KMS-11 (cell line): ENCODE results near the gene PLXNA1.

ENCODE experiments used
- H2AFZ ChIP-seq: fragments of 200-600 bp; sonication (generic); 2 replicates; pipeline ENCODE4 v1.6.1; 2016; ENCODE audit warnings: antibody characterized with exemption, mixed run types, low read depth
- H3K27ac ChIP-seq: fragments of 200-600 bp; sonication (generic); 2 replicates; pipeline ENCODE4 v1.6.1; 2016; ENCODE audit warnings: mild to moderate bottlenecking, mixed run types
- H3K27me3 ChIP-seq: fragments of 200-600 bp; sonication (generic); 2 replicates; pipeline ENCODE4 v1.6.1; 2017; ENCODE audit warnings: mild to moderate bottlenecking, low read depth, mixed run types, moderate library complexity; ENCODE audit not compliant: insufficient read depth
- H3K36me3 ChIP-seq: fragments of 200-600 bp; sonication (generic); 2 replicates; pipeline ENCODE4 v1.6.1; 2017; ENCODE audit warnings: mild to moderate bottlenecking, mixed run types; ENCODE audit not compliant: insufficient read depth
- H3K4me1 ChIP-seq: fragments of 200-600 bp; sonication (generic); 2 replicates; pipeline ENCODE4 v1.6.1; 2016; ENCODE audit warnings: mild to moderate bottlenecking, low read depth, mixed run types; ENCODE audit not compliant: poor library complexity, severe bottlenecking
- H3K4me2 ChIP-seq: fragments of 200-600 bp; sonication (generic); 2 replicates; pipeline ENCODE4 v1.7.0; 2016; ENCODE audit warnings: mild to moderate bottlenecking, mixed run types
- H3K4me3 ChIP-seq: fragments of 200-600 bp; sonication (generic); IDR thresholded peaks from 2 replicates; pipeline ENCODE4 v1.6.1; 2017; ENCODE audit warnings: low read depth, low read length, mixed read lengths; ENCODE audit not compliant: insufficient read depth
- H3K79me2 ChIP-seq: fragments of 200-600 bp; sonication (generic); 2 replicates; pipeline ENCODE4 v1.6.1; 2016; ENCODE audit warnings: low read depth, mixed run types; ENCODE audit not compliant: insufficient read depth
- H3K9ac ChIP-seq: fragments of 200-600 bp; sonication (generic); 2 replicates; pipeline ENCODE4 v1.6.1; 2016; ENCODE audit warnings: mild to moderate bottlenecking, mixed run types
- H4K20me1 ChIP-seq: fragments of 200-600 bp; sonication (generic); 2 replicates; pipeline ENCODE4 v1.6.1; 2016; ENCODE audit warnings: mild to moderate bottlenecking, mixed run types; ENCODE audit not compliant: insufficient read depth
- CTCF ChIP-seq: fragments of 200-600 bp; sonication (generic); conservative IDR thresholded peaks from 2 replicates; pipeline ENCODE4 v1.6.1; 2017; ENCODE audit warnings: low read depth, mild to moderate bottlenecking, antibody characterized with exemption, low read length, moderate library complexity, mixed read lengths

The PLXNA1 gene

GRCh38 chr3:126970921-126971320 lies 12.0 kb upstream of the PLXNA1 start:
- H2AFZ ChIP-seq, result no peak overlapping the region
- TF ChIP-seq CTCF, result no peak
- no peak overlapping the region for H3K4me3 ChIP-seq
- H3K9ac ChIP-seq, result no peak overlapping the region
- no peak overlapping the region for H3K27ac ChIP-seq
- H3K27me3 ChIP-seq, result no peaks in the 10 kb centered on the region
- H3K4me2 ChIP-seq, result no peak overlapping the region
- no peaks in the 10 kb centered on the region for H3K79me2 ChIP-seq
- no peaks in the 10 kb centered on the region for H3K4me1 ChIP-seq
- H3K36me3 ChIP-seq, result no peaks in the 10 kb centered on the region
- H4K20me1 ChIP-seq, result no peaks in the 10 kb centered on the region

GRCh38 chr3:126971891-126972351 lies 11.0 kb upstream of the PLXNA1 start:
- H3K27me3 ChIP-seq, result no peaks in the 10 kb centered on the region
- no peak overlapping the region for H3K4me3 ChIP-seq
- no peaks in the 10 kb centered on the region for H3K4me1 ChIP-seq
- H3K27ac ChIP-seq, result no peak overlapping the region
- no peak overlapping the region for H2AFZ ChIP-seq
- no peaks in the 10 kb centered on the region for H3K79me2 ChIP-seq
- H3K4me2 ChIP-seq, result no peak overlapping the region
- no peaks in the 10 kb centered on the region for H4K20me1 ChIP-seq
- H3K9ac ChIP-seq, result no peak overlapping the region
- no peaks in the 10 kb centered on the region for H3K36me3 ChIP-seq
- no peak for TF ChIP-seq CTCF

GRCh38 chr3:126972866-126973265 lies 10.0 kb upstream of the PLXNA1 start:
- Histone ChIP-seq H3K27ac (no peak overlapping the region), H3K9ac (no peak overlapping the region), H3K36me3 (no peaks in the 10 kb centered on the region), H3K79me2 (no peaks in the 10 kb centered on the region), H3K4me2 (no peak overlapping the region), H3K4me3 (no peak overlapping the region), H4K20me1 (no peaks in the 10 kb centered on the region), H3K4me1 (no peaks in the 10 kb centered on the region), H2AFZ (no peak overlapping the region), H3K27me3 (no peaks in the 10 kb centered on the region)
- no peak for TF ChIP-seq CTCF

GRCh38 chr3:126973814-126974213 lies 9.1 kb upstream of the PLXNA1 start:
- Histone ChIP-seq H3K4me3 (no peak overlapping the region), H2AFZ (no peak overlapping the region), H3K27ac (no peak overlapping the region), H3K4me2 (no peak overlapping the region), H3K36me3 (no peaks in the 10 kb centered on the region), H3K27me3 (no peaks in the 10 kb centered on the region), H4K20me1 (no peaks in the 10 kb centered on the region), H3K4me1 (no peaks in the 10 kb centered on the region), H3K79me2 (no peaks in the 10 kb centered on the region), H3K9ac (no peak overlapping the region)
- no peak for TF ChIP-seq CTCF
